ENCODE results near the gene TOR1A.
A peak's percentile ranks its signal among the peaks of the same experiment; 100 is the strongest.
"Not testable (repeated sequence)": the region's sequence is repeated elsewhere in the genome, so short reads cannot be mapped to it uniquely, and the experiment has no call there.

Gene TOR1A

DNA sequence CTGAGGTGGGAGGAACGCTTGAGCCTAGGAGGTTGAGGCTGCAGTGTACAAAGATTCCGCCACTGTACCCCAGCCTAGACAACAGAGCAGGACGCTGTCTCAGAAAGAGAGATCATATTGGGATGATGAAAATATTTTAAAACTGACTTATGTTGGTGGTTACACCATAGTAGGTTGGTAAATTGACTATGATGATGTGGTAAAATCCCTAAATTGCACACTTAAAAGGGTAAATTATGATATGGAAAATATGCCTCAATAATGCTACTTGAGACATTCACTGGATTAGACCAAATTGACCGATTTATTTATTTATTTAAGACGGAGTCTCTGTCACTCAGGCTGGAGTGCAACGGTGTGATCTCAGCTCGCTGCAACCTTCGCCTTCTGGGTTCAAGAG is 42.8 kb downstream of the TOR1A start:
- no peak for DNase-seq (ENCODE audit: low spot score)

GRCh38 chr9:129779560-129780190 is 44.3 kb downstream of the TOR1A start:
- DNase-seq (ENCODE audit: low spot score): no peak

- DNase-seq (ENCODE audit: low spot score): no peak
These were observed 45.5 kb downstream of the TOR1A start for GRCh38 chr9:129778469-129778868.

DNA sequence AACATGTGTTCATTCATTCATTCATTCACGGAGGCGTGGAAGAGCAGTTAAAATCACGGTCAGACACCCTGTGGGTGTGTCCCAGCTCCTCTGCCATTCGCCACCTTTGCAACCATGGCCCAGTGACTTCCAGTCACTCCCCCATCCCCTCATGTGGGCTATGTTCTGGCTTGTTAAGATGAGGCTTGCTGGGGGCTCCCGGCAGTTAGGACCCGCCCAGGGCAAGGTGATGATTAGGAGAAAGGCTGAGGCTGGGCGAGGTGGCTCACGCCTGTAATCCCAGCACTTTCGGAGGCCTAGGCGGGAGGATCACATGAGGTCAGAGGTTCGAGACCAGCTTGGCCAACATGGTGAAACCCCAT is 46.2 kb downstream of the TOR1A start:
- no peak for DNase-seq (ENCODE audit: low spot score)

DNA sequence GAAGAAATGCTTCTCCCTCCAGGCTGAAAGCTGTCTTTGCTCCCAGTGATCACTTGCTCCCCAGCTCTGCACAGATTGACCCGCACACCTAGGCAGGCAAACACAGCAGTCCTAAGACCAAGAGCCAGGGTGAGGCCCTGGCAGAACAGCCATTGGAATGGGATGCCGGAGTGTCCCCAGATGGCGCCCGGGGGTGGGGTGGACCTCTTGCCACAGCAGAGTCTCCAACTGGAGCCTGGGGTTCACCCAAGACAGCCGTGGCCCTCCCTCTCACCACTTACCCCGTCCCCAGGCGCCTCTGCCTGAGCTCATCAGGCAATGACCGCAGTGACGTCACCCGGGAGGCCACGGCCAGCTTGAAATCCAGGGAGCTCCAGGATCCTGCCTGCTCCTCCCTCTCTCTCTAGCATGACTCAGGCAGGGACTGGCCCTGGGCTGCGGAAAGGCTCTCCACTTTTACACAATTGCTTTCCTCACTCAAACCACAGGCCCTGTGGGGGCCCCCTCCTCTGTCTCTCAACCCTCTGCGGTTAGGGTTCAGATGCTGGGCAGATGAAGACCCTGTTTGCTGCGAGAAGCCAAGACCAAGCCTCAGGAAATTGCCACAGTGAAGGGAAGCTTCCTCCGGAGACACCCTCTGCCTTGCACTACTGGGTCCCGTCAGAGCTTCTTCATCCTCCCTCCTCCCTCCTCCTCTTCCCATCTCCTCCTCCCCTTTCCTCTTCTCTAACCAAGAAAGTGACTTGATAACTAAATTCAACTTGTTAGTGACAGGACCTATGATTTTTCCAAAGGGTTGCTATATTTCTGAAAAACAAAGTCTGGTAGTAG is 46.8 kb downstream of the TOR1A start:
- DNase-seq (ENCODE audit: low spot score): peak; percentile 94

DNA sequence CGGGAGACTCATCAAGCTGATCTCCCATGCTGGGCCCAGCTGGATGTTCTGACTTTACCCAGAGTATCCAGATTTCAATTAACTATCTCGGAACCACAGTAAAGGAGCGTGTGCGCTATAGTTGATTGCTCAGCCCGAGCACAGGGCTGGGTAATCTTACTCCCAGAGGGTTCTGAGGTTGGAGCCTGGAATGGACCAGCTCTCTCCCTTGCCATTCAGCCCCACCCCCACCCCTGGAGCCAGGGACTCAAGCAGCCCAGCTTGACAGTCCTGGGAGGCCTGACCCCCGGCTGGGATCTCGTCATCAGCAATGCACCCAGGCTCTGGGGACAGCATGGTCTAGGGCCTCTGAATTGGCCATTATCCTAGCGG is 47.4 kb downstream of the TOR1A start:
- no peak for DNase-seq (ENCODE audit: low spot score)

- not testable (repeated sequence) for DNase-seq (ENCODE audit: low spot score)
These were observed 47.8 kb downstream of the TOR1A start for GRCh38 chr9:129776096-129776495.

DNA sequence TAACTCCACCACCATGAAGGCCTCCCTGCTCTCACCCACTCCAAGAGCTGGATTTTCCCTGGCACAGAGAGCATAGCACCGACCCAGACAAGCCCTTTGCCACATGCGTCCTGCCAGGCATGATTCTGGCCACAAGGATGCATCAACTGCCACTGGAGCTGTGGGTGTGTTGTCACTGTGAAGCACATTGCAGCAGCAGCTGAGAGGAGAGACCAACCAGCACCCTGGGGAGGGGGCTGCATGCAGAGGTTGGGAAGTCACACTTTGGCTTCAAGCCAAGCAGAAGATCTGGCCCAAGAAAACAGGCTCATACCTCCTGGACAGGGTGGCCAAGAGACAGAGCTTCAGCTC is 48.5 kb downstream of the TOR1A start:
- DNase-seq (ENCODE audit: low spot score): no peak

- DNase-seq (ENCODE audit: low spot score): no peak
These were observed 49.0 kb downstream of the TOR1A start for GRCh38 chr9:129774791-129775447.

GRCh38 chr9:129773262-129774048 is 50.5 kb downstream of the TOR1A start:
- DNase-seq (ENCODE audit: low spot score): no peak

GRCh38 chr9:129770741-129771140 is 53.2 kb downstream of the TOR1A start:
- DNase-seq (ENCODE audit: low spot score): no peak

GRCh38 chr9:129769669-129770068 is 54.3 kb downstream of the TOR1A start:
- DNase-seq (ENCODE audit: low spot score): no peak

DNA sequence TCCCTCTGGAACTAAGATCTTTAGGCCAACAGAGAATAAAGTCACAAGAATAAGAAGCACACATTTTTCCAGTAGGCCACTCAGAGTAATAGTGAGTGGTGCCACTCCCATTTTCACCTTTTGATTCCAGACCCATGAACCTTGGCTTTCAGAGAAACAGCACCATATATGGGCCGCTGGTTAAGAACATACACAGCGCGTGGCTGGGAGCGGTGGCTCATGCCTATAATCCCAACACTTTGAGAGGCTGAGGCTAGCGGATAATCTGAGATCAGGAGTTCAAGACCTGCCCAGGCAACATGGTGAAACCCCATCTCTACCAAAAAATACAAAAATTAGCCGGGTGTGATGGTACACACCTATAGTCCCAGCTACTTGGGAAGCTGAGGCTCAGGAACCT is 55.5 kb downstream of the TOR1A start:
- no peak for DNase-seq (ENCODE audit: low spot score)

DNA sequence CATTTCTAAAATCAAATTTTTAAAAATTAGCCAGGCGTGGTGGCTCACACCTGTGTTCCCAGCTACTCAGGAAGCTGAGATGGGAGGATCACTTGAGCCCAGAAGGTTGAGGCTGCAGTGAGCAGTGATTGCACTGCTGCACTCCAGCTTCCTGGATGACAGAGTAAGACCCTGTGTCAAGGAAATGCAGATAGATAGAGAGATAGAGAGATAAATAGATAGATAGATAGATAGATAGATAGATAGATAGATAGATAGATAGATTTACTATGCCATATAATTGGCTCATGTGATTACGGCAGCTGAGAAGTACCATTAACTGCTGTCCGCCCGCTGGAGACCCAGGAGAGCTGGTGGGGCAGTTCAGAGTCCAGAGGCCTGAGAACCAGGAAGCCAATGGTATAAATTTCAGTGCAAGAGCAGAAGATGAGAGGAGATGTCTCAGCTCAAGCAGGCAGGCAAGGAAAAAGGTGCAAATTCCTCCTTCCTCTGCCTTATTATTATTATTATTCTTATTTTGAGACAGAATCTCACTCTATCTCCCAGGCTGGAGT is 58.1 kb downstream of the TOR1A start:
- DNase-seq (ENCODE audit: low spot score): no peak

- no peak for DNase-seq (ENCODE audit: low spot score)
These were observed 60.7 kb downstream of the TOR1A start for GRCh38 chr9:129762985-129763926.
